ENCODE measurements around the gene THTPA.

DNA sequence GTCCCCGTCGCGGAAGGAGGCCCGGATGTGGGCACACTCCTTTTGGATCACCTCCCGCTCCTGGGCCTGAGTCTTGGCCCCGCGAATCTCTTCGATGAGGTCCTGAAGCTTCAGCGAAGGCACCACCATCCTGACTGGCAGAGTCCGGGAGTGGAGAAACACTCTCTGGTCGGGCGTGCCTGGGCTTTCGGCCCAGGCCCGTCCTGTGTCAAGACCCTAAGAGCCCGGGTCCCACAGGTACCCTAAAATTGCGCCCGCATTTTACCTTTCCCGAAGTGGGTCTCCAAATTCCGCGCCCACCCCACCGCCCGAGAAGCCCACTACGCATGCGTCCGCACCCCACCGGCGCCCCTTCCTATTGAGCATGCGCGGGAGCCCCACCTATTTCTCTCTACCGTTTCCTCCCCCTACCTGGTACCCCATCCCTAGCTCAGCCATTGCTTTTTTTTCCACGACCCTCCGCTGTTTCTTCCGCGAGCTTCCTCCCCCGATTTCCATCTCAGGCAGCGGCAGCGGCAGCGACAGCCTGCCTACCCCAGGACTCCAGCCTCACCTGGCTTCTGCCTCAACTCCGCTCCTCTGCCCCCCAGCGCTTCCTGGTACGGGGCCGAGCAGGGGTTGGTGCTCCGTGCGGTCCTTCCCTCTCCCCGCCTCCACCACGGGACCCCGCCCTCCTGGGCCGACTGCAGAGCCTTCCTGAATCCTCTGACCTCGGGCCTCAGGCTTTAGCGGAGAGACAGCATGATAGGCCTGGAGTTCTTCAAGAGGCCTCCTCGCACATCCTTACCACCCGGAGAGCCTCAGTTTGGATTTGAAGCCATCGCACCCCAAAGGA is 11.3 kb downstream of the THTPA start, which contains the start of gene AP1G2:
- TF ChIP-seq, protein P1, sequence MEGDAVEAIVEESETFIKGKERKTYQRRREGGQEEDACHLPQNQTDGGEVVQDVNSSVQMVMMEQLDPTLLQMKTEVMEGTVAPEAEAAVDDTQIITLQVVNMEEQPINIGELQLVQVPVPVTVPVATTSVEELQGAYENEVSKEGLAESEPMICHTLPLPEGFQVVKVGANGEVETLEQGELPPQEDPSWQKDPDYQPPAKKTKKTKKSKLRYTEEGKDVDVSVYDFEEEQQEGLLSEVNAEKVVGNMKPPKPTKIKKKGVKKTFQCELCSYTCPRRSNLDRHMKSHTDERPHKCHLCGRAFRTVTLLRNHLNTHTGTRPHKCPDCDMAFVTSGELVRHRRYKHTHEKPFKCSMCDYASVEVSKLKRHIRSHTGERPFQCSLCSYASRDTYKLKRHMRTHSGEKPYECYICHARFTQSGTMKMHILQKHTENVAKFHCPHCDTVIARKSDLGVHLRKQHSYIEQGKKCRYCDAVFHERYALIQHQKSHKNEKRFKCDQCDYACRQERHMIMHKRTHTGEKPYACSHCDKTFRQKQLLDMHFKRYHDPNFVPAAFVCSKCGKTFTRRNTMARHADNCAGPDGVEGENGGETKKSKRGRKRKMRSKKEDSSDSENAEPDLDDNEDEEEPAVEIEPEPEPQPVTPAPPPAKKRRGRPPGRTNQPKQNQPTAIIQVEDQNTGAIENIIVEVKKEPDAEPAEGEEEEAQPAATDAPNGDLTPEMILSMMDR (IDR thresholded peaks at IDR 0.05; ENCODE audit: low read depth, low read length), result no peak
- TF ChIP-seq POLR2A (IDR thresholded peaks at IDR 0.05; ENCODE audit: extremely low read depth, insufficient read length) (peak; percentile 87), MAX (IDR thresholded peaks at IDR 0.05; ENCODE audit: low read depth, low read length) (peak; percentile 65)

Data from NB4 (cell line).